KMS-11 (cell line): Measurements from ENCODE around the gene AVPR2.

ENCODE experiments used
- H2AFZ ChIP-seq: fragments of 200-600 bp; sonication (generic); 2 replicates; pipeline ENCODE4 v1.6.1; 2016; ENCODE audit warnings: antibody characterized with exemption, mixed run types, low read depth
- H3K27ac ChIP-seq: fragments of 200-600 bp; sonication (generic); 2 replicates; pipeline ENCODE4 v1.6.1; 2016; ENCODE audit warnings: mild to moderate bottlenecking, mixed run types
- H3K27me3 ChIP-seq: fragments of 200-600 bp; sonication (generic); 2 replicates; pipeline ENCODE4 v1.6.1; 2017; ENCODE audit warnings: mild to moderate bottlenecking, low read depth, mixed run types, moderate library complexity; ENCODE audit not compliant: insufficient read depth
- H3K36me3 ChIP-seq: fragments of 200-600 bp; sonication (generic); 2 replicates; pipeline ENCODE4 v1.6.1; 2017; ENCODE audit warnings: mild to moderate bottlenecking, mixed run types; ENCODE audit not compliant: insufficient read depth
- H3K4me1 ChIP-seq: fragments of 200-600 bp; sonication (generic); 2 replicates; pipeline ENCODE4 v1.6.1; 2016; ENCODE audit warnings: mild to moderate bottlenecking, low read depth, mixed run types; ENCODE audit not compliant: poor library complexity, severe bottlenecking
- H3K4me2 ChIP-seq: fragments of 200-600 bp; sonication (generic); 2 replicates; pipeline ENCODE4 v1.7.0; 2016; ENCODE audit warnings: mild to moderate bottlenecking, mixed run types
- H3K4me3 ChIP-seq: fragments of 200-600 bp; sonication (generic); IDR thresholded peaks from 2 replicates; pipeline ENCODE4 v1.6.1; 2017; ENCODE audit warnings: low read depth, low read length, mixed read lengths; ENCODE audit not compliant: insufficient read depth
- H3K79me2 ChIP-seq: fragments of 200-600 bp; sonication (generic); 2 replicates; pipeline ENCODE4 v1.6.1; 2016; ENCODE audit warnings: low read depth, mixed run types; ENCODE audit not compliant: insufficient read depth
- H3K9ac ChIP-seq: fragments of 200-600 bp; sonication (generic); 2 replicates; pipeline ENCODE4 v1.6.1; 2016; ENCODE audit warnings: mild to moderate bottlenecking, mixed run types
- H4K20me1 ChIP-seq: fragments of 200-600 bp; sonication (generic); 2 replicates; pipeline ENCODE4 v1.6.1; 2016; ENCODE audit warnings: mild to moderate bottlenecking, mixed run types; ENCODE audit not compliant: insufficient read depth
- CTCF ChIP-seq: fragments of 200-600 bp; sonication (generic); conservative IDR thresholded peaks from 2 replicates; pipeline ENCODE4 v1.6.1; 2017; ENCODE audit warnings: low read depth, mild to moderate bottlenecking, antibody characterized with exemption, low read length, moderate library complexity, mixed read lengths

The AVPR2 gene

GRCh38 chrX:153909980-153910360 lies 5.5 kb downstream of the AVPR2 start:
- H3K9ac ChIP-seq, result no peak overlapping the region
- H3K4me1 ChIP-seq, result peaks cover under 1% of the 10 kb centered on the region
- H3K27ac ChIP-seq, result no peak overlapping the region
- H3K27me3 ChIP-seq, result no peaks in the 10 kb centered on the region
- H4K20me1 ChIP-seq, result no peaks in the 10 kb centered on the region
- H2AFZ ChIP-seq, result no peak overlapping the region
- no peaks in the 10 kb centered on the region for H3K79me2 ChIP-seq
- TF ChIP-seq CTCF, result no peak
- H3K4me2 ChIP-seq, result no peak overlapping the region
- no peaks in the 10 kb centered on the region for H3K36me3 ChIP-seq
- H3K4me3 ChIP-seq, result no peak overlapping the region

GRCh38 chrX:153910446-153910845 lies 6.0 kb downstream of the AVPR2 start:
- H3K27ac ChIP-seq, result no peak overlapping the region
- H3K4me1 ChIP-seq, result no peaks in the 10 kb centered on the region
- no peak overlapping the region for H3K4me3 ChIP-seq
- H3K79me2 ChIP-seq, result no peaks in the 10 kb centered on the region
- H2AFZ ChIP-seq, result no peak overlapping the region
- H4K20me1 ChIP-seq, result no peaks in the 10 kb centered on the region
- H3K4me2 ChIP-seq, result no peak overlapping the region
- H3K36me3 ChIP-seq, result no peaks in the 10 kb centered on the region
- no peaks in the 10 kb centered on the region for H3K27me3 ChIP-seq
- H3K9ac ChIP-seq, result no peak overlapping the region
- no peak for TF ChIP-seq CTCF

GRCh38 chrX:153911798-153912197 lies 7.3 kb downstream of the AVPR2 start:
- Histone ChIP-seq H3K4me1 (no peaks in the 10 kb centered on the region), H2AFZ (no peak overlapping the region), H3K9ac (no peak overlapping the region), H3K27ac (peak overlapping the region; percentile 44; the same call in 1 of the 2 replicates), H3K4me2 (no peak overlapping the region), H4K20me1 (no peaks in the 10 kb centered on the region), H3K79me2 (no peaks in the 10 kb centered on the region), H3K4me3 (no peak overlapping the region), H3K36me3 (no peaks in the 10 kb centered on the region), H3K27me3 (no peaks in the 10 kb centered on the region)
- TF ChIP-seq CTCF, result no peak

- Histone ChIP-seq H3K4me2 (no peak overlapping the region), H3K9ac (no peak overlapping the region), H3K79me2 (no peaks in the 10 kb centered on the region; the same call in 1 of the 2 replicates), H3K27ac (no peak overlapping the region), H4K20me1 (no peaks in the 10 kb centered on the region), H3K27me3 (no peaks in the 10 kb centered on the region), H3K4me3 (no peak overlapping the region), H3K4me1 (no peaks in the 10 kb centered on the region), H2AFZ (no peak overlapping the region), H3K36me3 (no peaks in the 10 kb centered on the region)
- TF ChIP-seq CTCF, result no peak
These were observed 8.7 kb downstream of the AVPR2 start for GRCh38 chrX:153913211-153913610.
